Spleen (tissue), 11 donors: ENCODE results near the gene CCM2L. TPM values are rescaled to one million over a fixed set of nuclear protein-coding genes. Genes with fewer than 3 reads are reported as not detected.

ENCODE experiments used
- DNase-seq: peaks from one replicate; pipeline ENCODE4 v3.0.0-alpha.2; 2020
- H3K27ac ChIP-seq, 8 donors: fragments of 200-600 bp; sonication (generic) in 7 of 8; 1 replicate in 4 of 8; 2 replicates in 4 of 8; pipeline versions ENCODE4 v1.5.0 to v1.8.0; 2016 to 2021; ENCODE audit warnings: inconsistent platforms in 4 of 8, mild to moderate bottlenecking in 4 of 8, moderate library complexity in 1 of 8
- H3K27me3 ChIP-seq, 7 donors: fragments of 200-600 bp; sonication (generic) in 6 of 7; replicated peaks in 1 of 7; 1 replicate in 4 of 7; 2 replicates in 3 of 7; pipeline versions ENCODE4 v1.5.0 to v1.8.0; 2016 to 2021; ENCODE audit warnings: inconsistent platforms in 3 of 7, mild to moderate bottlenecking in 1 of 7
- H3K36me3 ChIP-seq, 6 donors: fragments of 200-600 bp; sonication (generic) in 5 of 6; 1 replicate in 4 of 6; 2 replicates in 2 of 6; pipeline versions ENCODE4 v1.5.0 to v1.8.0; 2016 to 2021; ENCODE audit warnings: inconsistent platforms in 2 of 6
- H3K4me1 ChIP-seq, 6 donors: fragments of 200-600 bp; sonication (generic) in 5 of 6; 1 replicate in 3 of 6; 2 replicates in 3 of 6; pipeline versions ENCODE4 v1.5.0 to v1.8.0; 2016 to 2021; ENCODE audit warnings: inconsistent platforms in 3 of 6
- H3K4me3 ChIP-seq, 8 donors: fragments of 200-600 bp; sonication (generic) in 7 of 8; 1 replicate in 4 of 8; 2 replicates in 4 of 8; pipeline versions ENCODE4 v1.5.0 to v1.8.0; 2016 to 2021; ENCODE audit warnings: inconsistent platforms in 4 of 8, mild to moderate bottlenecking in 4 of 8, moderate library complexity in 2 of 8
- H3K9me3 ChIP-seq, 8 donors: fragments of 200-600 bp; sonication (generic) in 7 of 8; 1 replicate in 4 of 8; 2 replicates in 4 of 8; pipeline versions ENCODE4 v1.5.0 to v1.8.0; 2016 to 2021; ENCODE audit warnings: inconsistent platforms in 4 of 8
- POLR2A ChIP-seq, 3 donors: fragments of 450-650 bp; IDR thresholded peaks; one replicate each; pipeline ENCODE4 v1.5.1; 2017; ENCODE audit warnings: antibody characterized with exemption in 3 of 3, mild to moderate bottlenecking in 1 of 3
- POLR2AphosphoS5 ChIP-seq, 3 donors: sonication (generic); formaldehyde crosslinking; IDR thresholded peaks; one replicate each; pipeline ENCODE4 v1.5.1; 2017; ENCODE audit warnings: antibody characterized with exemption in 3 of 3
- WGBS, 5 donors: extraction: QIAGEN DNeasy Blood & Tissue Kit in 3 of 5; methylation state at CpG; one replicate each; pipeline versions ENCODE4 v1.1.5 to v1.1.7; 2013 to 2018; 5-methylcytosine and 5-hydroxymethylcytosine counted together
- intact Hi-C: fragments of 100-400 bp; cut with DNase I; formaldehyde crosslinking; loops from one replicate; pipeline ENCODE4 v1.15.0; 2023; ENCODE audit warnings: low total_unique reads
- polyA plus RNA-seq, 3 donors: library from polyadenylated mRNA; stranded (reverse); fragments of 200-250 nt; gene quantifications; one replicate each; pipeline ENCODE4 v1.2.1, GENCODE V29; 2013
- total RNA-seq, 7 donors: library from RNA; depleted of rRNA in 3 of 7; stranded (reverse); fragments of >200 nt in 3 of 7; fragmentation: NEBNext Ultra II Directional in 4 of 7; extraction: Animal tissue kit (Norgen Biotek cat#: 25700) in 4 of 7; gene quantifications; one replicate each; pipeline versions ENCODE4 v1.1.0 to v1.2.1, GENCODE V29; 2016 to 2021
- TF ChIP-seq, protein P1 (sequence below), 11 experiments: fragments of 200-600 bp in 7 of 11; fragments of 450-650 bp in 4 of 11; sonication (generic) in 4 of 11; IDR thresholded peaks in 8 of 11; conservative IDR thresholded peaks in 3 of 11; 1 replicate in 7 of 11; 2 replicates in 4 of 11; pipeline versions ENCODE4 v1.4.0 to v1.8.0; 2016 to 2021; ENCODE audit warnings: antibody characterized with exemption in 11 of 11, inconsistent platforms in 4 of 11, mild to moderate bottlenecking in 1 of 11
- donor health status: healthy with polysubstance abuse.
- donor health status: DM: no; HTN: no; CAD: no; lungs with moderate emphysema.
- donor health status: DM: no; HTN: no; CAD: no.
- donor health status: Bipolar disorder and iron deficiency.
- donor health status: healthy.
- donor health status: DM: no; HTN: no; CAD: no.
- donor health status: DM: yes; HTN: yes; CAD: no.

CCM2L gene
- total and polyA plus RNA-seq, 10 donors: 27.6 to 186 (median 135) TPM

GRCh38 chr20:31979713-31980426 is 30.4 kb upstream of the CCM2L start:
- H3K9me3 ChIP-seq: no peaks in the 10 kb centered on the region
- H3K27me3 ChIP-seq: peaks cover 0 to 27% (median 0%) of the 10 kb centered on the region in 7 donors
- no peak overlapping the region for H3K4me3 ChIP-seq
- intact Hi-C loops: no loop called here
- WGBS, 5 donors: 53 to 71% (median 68%) methylated on average over 6 of the region's 6 CpGs
- TF ChIP-seq, protein P1, sequence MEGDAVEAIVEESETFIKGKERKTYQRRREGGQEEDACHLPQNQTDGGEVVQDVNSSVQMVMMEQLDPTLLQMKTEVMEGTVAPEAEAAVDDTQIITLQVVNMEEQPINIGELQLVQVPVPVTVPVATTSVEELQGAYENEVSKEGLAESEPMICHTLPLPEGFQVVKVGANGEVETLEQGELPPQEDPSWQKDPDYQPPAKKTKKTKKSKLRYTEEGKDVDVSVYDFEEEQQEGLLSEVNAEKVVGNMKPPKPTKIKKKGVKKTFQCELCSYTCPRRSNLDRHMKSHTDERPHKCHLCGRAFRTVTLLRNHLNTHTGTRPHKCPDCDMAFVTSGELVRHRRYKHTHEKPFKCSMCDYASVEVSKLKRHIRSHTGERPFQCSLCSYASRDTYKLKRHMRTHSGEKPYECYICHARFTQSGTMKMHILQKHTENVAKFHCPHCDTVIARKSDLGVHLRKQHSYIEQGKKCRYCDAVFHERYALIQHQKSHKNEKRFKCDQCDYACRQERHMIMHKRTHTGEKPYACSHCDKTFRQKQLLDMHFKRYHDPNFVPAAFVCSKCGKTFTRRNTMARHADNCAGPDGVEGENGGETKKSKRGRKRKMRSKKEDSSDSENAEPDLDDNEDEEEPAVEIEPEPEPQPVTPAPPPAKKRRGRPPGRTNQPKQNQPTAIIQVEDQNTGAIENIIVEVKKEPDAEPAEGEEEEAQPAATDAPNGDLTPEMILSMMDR (IDR thresholded peaks at IDR 0.05 in 8 of 11, conservative IDR thresholded peaks at IDR 0.05 in 3 of 11): no peak
- TF ChIP-seq POLR2A (IDR thresholded peaks at IDR 0.05) (no peak), POLR2AphosphoS5 (IDR thresholded peaks at IDR 0.05) (no peak)
- no peaks in the 10 kb centered on the region for H3K4me1 ChIP-seq
- H3K36me3 ChIP-seq: no peaks in the 10 kb centered on the region
- no peak overlapping the region for H3K27ac ChIP-seq
- no peak for DNase-seq

DNA sequence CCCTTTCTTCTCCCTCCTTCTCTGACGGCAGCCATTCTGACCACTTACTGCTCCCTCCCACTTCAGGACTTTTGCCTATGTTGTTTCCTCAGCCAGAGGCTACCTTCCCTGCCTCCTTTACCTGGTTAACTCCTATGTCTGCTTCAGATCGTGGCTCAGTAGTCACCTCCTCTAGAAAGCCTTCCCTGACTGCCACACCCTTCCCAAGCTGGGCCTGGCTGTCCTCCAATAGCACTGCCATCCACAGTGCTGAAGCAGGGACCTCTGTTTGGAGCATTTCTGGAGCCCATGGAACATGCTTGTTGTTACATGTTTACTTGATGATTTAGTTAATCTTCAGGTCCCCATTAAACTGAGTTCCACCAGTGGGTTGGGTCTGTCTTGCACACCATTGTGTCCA is 28.5 kb upstream of the CCM2L start:
- intact Hi-C loops: no loop called here
- H3K9me3 ChIP-seq: no peaks in the 10 kb centered on the region
- 71 to 90% (median 75%) methylated on average over 2 of the region's 2 CpGs for WGBS, 5 donors
- H3K27ac ChIP-seq: no peak overlapping the region
- no peaks in the 10 kb centered on the region for H3K4me1 ChIP-seq
- peaks cover 0 to 8% (median 0%) of the 10 kb centered on the region in 7 donors for H3K27me3 ChIP-seq
- no peak overlapping the region for H3K4me3 ChIP-seq
- TF ChIP-seq POLR2AphosphoS5 (IDR thresholded peaks at IDR 0.05) (no peak), POLR2A (IDR thresholded peaks at IDR 0.05) (no peak)
- TF ChIP-seq, protein P1 (IDR thresholded peaks at IDR 0.05 in 8 of 11, conservative IDR thresholded peaks at IDR 0.05 in 3 of 11): no peak
- no peak for DNase-seq
- no peaks in the 10 kb centered on the region for H3K36me3 ChIP-seq

- TF ChIP-seq, protein P1 (IDR thresholded peaks at IDR 0.05 in 8 of 11, conservative IDR thresholded peaks at IDR 0.05 in 3 of 11): no peak
- TF ChIP-seq POLR2A (IDR thresholded peaks at IDR 0.05) (no peak), POLR2AphosphoS5 (IDR thresholded peaks at IDR 0.05) (no peak)
- 33 to 52% (median 42%) methylated on average over 6 of the region's 6 CpGs for WGBS, 5 donors
- Histone ChIP-seq H3K4me1 (no peaks in the 10 kb centered on the region), H3K36me3 (no peaks in the 10 kb centered on the region), H3K9me3 (no peaks in the 10 kb centered on the region), H3K27ac (no peak overlapping the region), H3K27me3 (peaks cover 0 to 6% (median 0%) of the 10 kb centered on the region in 7 donors), H3K4me3 (no peak overlapping the region)
- peak; percentile 17 for DNase-seq
- intact Hi-C loops: no loop called here
These were observed 25.2 kb upstream of the CCM2L start for GRCh38 chr20:31984981-31985471.

GRCh38 chr20:31987744-31988143 is 22.5 kb upstream of the CCM2L start:
- 44 to 87% (median 78%) methylated on average over 1 of the region's 1 CpG for WGBS, 5 donors
- DNase-seq: no peak
- intact Hi-C loops: no loop called here
- Histone ChIP-seq H3K27ac (no peak overlapping the region), H3K27me3 (no peaks in the 10 kb centered on the region), H3K9me3 (no peaks in the 10 kb centered on the region), H3K36me3 (no peaks in the 10 kb centered on the region), H3K4me3 (no peak overlapping the region), H3K4me1 (no peaks in the 10 kb centered on the region)
- TF ChIP-seq POLR2A (IDR thresholded peaks at IDR 0.05): no peak
- TF ChIP-seq POLR2AphosphoS5 (IDR thresholded peaks at IDR 0.05): no peak
- TF ChIP-seq, protein P1 (IDR thresholded peaks at IDR 0.05 in 8 of 11, conservative IDR thresholded peaks at IDR 0.05 in 3 of 11): no peak
